NCI-H2029 (cell line): Measurements from ENCODE around the gene ZNF583.

Experiments used
- DNase-seq: peaks from one replicate; lab custom pipeline; 2025; lab: John Stamatoyannopoulos, UW

The ZNF583 gene

DNA sequence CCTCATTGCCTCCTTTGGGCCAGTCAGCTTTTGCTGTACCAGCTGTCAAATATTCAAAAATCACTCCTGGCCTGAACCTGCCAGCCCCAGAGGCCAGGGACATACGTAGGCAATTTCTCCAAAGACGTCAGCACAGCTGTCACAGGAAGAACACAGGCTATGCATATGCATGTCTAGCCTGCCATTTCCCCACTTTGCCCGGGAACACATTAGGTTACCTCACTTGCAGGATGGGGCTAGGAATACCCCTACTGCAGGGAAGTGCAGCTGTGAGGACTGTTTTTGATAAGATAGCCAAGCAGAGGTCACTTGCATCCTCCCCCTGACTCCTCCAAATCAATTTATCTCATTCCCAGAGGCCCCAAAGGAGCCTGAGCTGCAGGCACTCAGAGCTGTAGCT is 70.2 kb downstream of the ZNF583 start:
- no peak for DNase-seq

DNA sequence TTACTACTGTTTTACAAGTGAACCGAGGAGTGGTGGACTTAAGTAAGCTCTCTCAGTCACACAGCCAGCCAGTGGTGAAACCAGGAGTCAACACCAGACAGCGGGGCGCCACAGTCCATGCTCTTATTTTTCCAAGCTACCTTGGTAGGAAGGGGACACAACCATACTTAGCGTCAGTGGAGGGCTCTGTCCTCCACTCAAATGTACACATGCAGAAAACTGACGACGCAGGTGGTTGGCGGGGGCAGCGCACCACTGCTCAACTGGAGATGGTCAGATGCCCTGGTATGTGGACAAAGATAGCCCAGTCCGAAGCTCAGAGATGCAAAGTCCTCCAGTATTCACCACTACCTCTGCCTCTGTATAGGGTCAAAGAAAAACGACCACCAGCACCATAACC is 72.0 kb downstream of the ZNF583 start:
- no peak for DNase-seq
